NCI-H510A (cell line): ENCODE data around the gene FBXW5.
A peak's percentile ranks its signal among the peaks of the same experiment; 100 is the strongest.

Experiments
- DNase-seq: peaks from one replicate; lab custom pipeline; 2025; lab: John Stamatoyannopoulos, UW

The FBXW5 gene

GRCh38 chr9:136978073-136978864 lies 33.7 kb upstream of the FBXW5 start:
- no peak for DNase-seq

DNA sequence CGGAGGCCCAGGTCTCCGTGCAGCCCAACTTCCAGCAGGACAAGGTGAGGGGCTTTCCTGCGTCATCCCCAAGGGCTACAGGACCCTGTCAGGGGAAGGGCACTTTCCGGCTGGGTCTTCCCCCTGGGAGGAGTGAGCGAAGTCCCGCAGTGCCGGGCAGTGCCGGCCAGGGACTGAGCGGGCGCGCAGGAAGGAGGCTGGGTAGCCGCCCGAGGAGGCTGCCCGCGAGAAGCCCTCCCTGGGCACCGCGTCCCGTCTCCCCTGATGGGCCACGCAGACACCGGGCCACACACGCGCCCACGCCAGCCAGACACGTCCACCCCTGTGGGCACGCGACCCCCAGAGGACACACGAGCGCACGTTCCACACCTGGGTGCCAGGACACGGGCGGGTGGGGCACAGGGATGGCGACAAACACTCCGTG lies 33.1 kb upstream of the FBXW5 start:
- no peak for DNase-seq

- DNase-seq = no peak
Measured at GRCh38 chr9:136977223-136977622, 32.7 kb upstream of the FBXW5 start, which contains the start of gene PTGDS. Gene PTGDS, plus strand, starts transcription at chr9:136977504. Its CDS starts 75 bp downstream, at chr9:136977579.

DNA sequence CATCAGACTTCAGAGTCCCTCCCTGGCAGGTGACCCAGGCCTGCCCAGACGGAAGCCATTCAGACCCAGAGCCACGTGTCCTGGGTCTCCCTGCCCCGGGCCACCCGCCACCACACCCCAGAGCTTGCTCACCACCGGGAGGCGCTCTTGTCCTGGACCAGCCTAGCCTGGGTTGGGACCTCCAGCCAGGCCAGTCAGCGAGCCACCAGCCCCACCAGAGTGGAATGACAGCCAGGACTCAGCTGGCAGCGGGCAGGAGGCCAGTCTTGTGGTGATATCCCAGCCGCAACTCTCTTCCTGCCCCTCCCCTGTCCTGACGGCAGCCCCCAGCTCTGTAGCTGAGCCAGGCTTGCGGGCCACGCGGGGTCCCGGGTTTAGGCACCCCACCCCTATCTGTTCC lies 31.1 kb upstream of the FBXW5 start:
- DNase-seq = no peak

- DNase-seq = no peak
Measured at GRCh38 chr9:136974817-136975535, 30.4 kb upstream of the FBXW5 start.

DNA sequence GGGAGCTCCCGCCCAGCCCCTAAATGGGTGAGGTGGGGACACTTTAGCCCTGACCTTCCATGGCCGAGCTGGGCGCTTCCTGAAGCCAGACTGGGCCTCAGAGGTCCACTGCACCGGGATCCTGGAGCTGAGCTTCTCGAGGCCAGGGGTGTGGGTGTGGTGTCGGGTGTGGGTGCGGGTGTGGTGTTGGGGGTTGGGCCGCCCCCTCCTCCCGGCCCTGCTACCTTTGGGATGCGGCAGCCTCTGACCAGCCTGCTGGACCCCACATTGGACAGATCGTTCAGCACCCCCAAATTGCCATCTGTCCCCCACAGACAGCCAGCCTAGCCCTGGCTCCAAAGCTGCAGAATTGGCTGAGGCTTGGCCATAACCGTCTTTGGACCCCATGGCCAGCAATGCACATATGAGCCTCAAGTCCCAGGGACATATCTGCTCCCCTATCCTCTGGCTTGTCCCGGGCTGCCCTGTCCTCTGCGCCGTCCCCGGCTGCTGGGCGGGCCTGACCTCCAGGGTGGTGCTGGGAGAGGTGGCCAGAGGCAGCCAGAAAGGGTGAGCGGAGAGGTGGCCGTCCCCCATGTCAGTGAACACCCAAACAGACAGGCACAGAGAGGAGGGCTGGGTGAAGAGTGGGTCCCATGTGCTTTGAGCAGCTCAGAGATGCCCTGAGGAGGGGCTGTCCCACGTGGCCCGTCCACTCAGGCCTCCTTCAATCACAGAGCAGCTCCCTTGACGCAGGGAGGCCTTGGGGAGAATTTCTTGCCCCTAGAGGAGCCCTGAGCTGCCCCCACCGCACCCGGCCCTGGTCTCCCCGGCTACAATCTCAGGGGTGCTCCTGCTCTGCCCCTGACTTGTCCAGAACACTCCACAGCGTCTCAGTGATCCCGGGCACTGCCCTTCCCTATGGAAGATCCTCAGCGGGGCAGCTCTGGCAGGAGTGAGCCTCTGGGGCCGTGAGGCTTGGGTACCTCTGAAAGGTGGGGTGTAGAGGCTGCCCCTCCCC lies 29.4 kb upstream of the FBXW5 start:
- DNase-seq = no peak

GRCh38 chr9:136972743-136973142 lies 28.2 kb upstream of the FBXW5 start:
- DNase-seq = no peak

- DNase-seq = no peak
Measured at GRCh38 chr9:136972335-136972734, 27.8 kb upstream of the FBXW5 start.

DNA sequence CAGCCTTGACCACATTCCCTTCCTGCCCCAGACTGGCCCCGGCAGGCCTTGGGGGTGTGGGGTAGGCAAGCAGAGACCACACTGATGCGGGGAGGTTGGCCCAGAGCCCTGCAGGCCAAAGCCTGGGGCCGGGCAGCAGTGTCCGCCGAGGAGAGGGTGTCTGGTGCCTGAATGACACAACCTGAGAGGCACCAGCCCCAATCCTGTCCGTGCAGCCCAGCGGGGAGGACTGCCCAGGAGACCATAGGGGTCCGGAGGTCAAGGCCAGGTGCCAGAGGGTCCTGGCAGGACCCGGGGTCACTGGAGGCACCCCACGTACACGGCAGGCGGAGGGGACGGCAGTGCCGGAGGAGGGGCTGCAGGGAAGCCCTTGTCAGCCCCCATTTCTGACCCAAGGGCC lies 27.2 kb upstream of the FBXW5 start:
- DNase-seq = no peak

- no peak for DNase-seq
Measured at GRCh38 chr9:136970361-136970760, 25.8 kb upstream of the FBXW5 start.

- DNase-seq = no peak
Measured at GRCh38 chr9:136969774-136970173, 25.2 kb upstream of the FBXW5 start.

GRCh38 chr9:136969150-136969549 lies 24.6 kb upstream of the FBXW5 start:
- DNase-seq = no peak

DNA sequence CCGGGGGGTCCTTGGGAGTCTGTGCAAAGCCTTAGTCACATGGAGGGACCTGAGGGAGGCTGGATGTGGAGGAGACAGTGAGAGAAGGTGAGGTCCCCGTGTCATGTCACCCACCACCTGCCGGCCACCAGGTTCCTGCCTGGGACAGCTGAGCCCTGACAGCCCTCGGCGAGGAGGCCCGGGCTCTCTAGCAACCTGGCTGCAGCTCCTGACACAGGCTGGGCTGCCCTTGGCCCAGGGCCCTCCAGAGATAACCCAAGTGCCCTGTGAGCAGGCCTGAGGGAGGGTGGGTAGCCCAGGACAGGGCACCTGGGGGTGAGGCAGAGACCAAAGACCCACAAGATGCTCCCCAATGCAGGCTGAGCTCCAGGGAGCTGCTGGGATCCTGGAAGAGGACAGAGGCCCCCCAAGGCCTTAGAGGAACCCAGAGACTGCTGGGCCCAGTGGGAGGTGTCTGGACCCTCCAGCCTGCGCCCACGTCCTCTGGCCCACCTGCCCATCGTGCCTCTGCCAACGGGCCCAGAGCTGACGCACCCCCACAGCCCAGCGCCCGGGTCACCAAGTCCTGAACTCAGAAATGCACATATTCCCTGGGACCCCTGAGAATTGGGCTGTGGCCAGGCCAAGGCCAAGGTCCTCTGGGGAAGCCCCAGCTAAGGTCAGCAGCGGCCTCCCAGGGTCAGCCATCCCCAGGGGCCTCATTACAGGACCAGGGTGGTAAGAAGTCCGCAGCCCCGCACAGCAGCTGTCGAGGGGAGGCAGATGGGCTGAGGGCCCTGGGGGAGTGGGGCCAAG lies 24.0 kb upstream of the FBXW5 start:
- DNase-seq = no peak

DNA sequence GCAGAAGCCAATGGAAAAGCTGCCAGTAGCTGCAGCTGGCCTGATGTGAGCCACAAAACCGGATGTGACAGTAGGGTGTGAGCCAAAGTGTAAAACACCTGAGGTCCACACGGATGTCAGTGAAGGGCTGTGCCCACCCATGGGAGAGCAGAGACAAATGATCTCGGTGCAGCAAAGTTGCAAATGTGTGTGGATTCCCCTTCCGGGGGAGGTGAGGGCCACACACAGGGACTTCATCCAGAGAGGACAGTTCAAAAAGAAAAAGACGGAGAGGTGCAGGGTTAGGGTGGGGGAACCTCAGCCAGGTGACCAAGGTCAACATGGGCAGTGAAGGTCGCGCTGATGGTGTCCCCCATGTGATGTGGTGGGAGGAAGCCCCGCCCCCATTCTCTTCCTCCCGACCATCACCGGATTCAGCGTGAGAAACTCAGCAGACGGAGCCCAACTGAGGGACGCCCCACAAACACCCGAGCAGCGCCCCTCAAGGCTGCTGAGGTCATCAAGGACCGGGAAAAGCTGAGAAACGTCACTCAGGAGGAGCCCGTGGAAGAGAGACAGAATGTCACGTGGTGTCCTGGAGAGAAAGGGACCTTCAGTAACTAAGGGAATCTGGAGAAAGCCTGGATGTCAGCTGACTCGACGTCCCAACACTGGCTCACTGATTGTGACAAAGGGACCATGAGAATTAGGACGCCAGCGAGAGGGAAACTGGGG lies 21.4 kb upstream of the FBXW5 start:
- no peak for DNase-seq

- no peak for DNase-seq
Measured at GRCh38 chr9:136964833-136965422, 20.4 kb upstream of the FBXW5 start.

DNA sequence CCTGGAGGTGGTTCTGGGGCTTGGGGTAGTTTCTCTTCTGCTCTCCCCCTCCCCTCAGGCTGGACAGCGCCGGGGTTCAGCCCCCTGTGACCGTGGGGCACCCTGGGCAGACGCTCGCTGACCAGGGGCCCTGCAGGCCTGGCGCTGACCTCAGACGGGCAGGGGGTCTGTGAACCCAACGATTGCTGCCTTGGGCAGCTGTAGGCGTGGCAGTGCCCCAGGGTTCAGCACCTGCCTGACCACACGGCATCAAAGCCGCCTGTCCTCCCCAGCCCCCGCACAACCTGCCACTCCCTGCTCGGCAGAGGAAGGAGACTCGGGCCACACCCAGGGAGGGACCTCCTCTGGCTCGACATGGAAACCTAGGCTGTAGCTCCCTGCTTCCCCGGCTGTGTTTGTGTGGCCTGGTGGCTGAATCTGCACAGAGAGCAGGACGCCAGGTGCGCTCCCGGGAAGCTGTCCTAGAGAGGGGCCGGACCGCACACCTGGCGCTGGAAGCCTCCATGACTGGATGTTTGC lies 19.7 kb upstream of the FBXW5 start:
- peak; percentile 78 for DNase-seq

- no peak for DNase-seq
Measured at GRCh38 chr9:136963751-136964150, 19.2 kb upstream of the FBXW5 start.

DNA sequence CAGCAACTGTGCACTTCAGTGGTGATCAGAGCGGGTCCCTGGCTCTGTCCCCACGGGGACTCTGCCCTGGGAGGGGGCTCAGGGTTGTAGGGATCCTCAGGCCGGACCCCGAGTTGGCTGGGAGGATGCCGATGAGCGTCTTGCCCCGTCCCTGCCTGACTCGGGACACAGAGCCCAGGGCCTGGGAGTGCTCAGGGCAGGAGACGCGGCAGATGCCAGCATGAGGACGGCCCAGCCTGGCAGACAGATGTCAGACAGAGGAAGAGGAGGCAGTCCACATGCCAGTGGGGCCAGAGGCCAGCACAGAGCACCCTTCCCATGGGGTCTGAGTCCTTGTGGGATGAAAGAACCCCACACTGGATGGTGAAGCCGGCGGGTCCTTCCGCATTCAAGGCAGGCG lies 18.8 kb upstream of the FBXW5 start:
- no peak for DNase-seq

DNA sequence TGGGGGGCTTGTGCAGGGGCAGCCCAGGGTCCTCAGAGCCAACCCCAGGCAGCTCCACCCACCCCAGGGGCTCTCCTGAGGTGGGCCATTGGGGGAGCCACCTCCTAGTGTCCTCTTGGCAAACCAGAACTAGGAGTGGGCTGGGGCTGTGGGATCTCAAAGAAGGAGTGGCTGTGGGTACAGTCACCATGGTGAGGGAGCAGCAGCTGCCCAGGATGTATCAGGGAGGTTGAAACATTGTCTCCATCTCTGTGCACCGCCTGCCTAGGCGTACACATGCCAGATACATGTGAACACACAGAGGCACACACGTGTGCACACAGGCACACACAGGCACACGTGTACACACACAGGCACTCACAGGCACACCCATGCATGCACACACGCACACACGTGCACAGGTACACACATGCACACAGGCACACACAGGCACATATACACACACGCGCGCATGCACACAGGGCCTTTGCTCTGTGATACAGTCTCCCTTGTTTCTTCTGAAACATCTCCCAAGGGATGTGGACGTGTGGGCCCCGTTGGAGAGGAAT lies 18.2 kb upstream of the FBXW5 start:
- DNase-seq = no peak

- DNase-seq = no peak
Measured at GRCh38 chr9:136962163-136962562, 17.6 kb upstream of the FBXW5 start.
